Fibroblast of lung (primary cell): ENCODE data around the gene FAM184B. TPM values are rescaled to one million over a fixed set of nuclear protein-coding genes. Genes with fewer than 3 reads are reported as not detected.

Experiments
- DNase-seq, 2 donors: peaks; one replicate each; pipeline versions ENCODE4 v3.0.0 to v3.0.0-alpha.2; 2010; ENCODE audit warnings: low read depth in 2 of 2
- H2AFZ ChIP-seq: 2 replicates; pipeline ENCODE4 v1.5.1; 2012; ENCODE audit warnings: low read length, control low read depth, inconsistent platforms
- H3K27ac ChIP-seq: 2 replicates; pipeline ENCODE4 v1.5.1; 2011; ENCODE audit warnings: low read length, control low read depth; ENCODE audit not compliant: insufficient read depth
- H3K27me3 ChIP-seq: 2 replicates; pipeline ENCODE4 v1.5.1; 2011; ENCODE audit warnings: mild to moderate bottlenecking, low read length; ENCODE audit not compliant: control insufficient read depth, insufficient read depth
- H3K36me3 ChIP-seq: 2 replicates; pipeline ENCODE4 v1.5.1; 2011; ENCODE audit warnings: low read length; ENCODE audit not compliant: control insufficient read depth, insufficient read depth
- H3K4me1 ChIP-seq: 2 replicates; pipeline ENCODE4 v1.5.1; 2011; ENCODE audit warnings: low read length; ENCODE audit not compliant: control insufficient read depth, insufficient read depth; ENCODE audit errors: extremely low read depth
- H3K4me2 ChIP-seq: 2 replicates; pipeline ENCODE4 v1.5.1; 2011; ENCODE audit warnings: low read length, control low read depth; ENCODE audit not compliant: insufficient read depth; ENCODE audit errors: extremely low read depth
- H3K4me3 ChIP-seq, 4 experiments: fragments of 200-600 bp in 1 of 4; sonication (generic) in 1 of 4; replicated peaks in 1 of 4; 2 replicates each; pipeline ENCODE4 v1.5.1; 2011 to 2016; ENCODE audit warnings: low read length in 4 of 4, low read depth in 3 of 4, mild to moderate bottlenecking in 3 of 4, control low read depth in 2 of 4, inconsistent platforms in 1 of 4, mixed read lengths in 1 of 4; ENCODE audit not compliant: insufficient read depth in 1 of 4; ENCODE audit errors: control extremely low read depth in 1 of 4
- H3K79me2 ChIP-seq: 2 replicates; pipeline ENCODE4 v1.5.1; 2012; ENCODE audit warnings: mild to moderate bottlenecking, low read length, inconsistent platforms; ENCODE audit not compliant: control insufficient read depth, insufficient read depth
- H3K9ac ChIP-seq: 2 replicates; pipeline ENCODE4 v1.5.1; 2011; ENCODE audit warnings: mild to moderate bottlenecking, low read length, control low read depth; ENCODE audit not compliant: insufficient read depth
- H3K9me3 ChIP-seq: 2 replicates; pipeline ENCODE4 v1.5.1; 2012; ENCODE audit warnings: low read depth, low read length; ENCODE audit not compliant: control insufficient read depth, insufficient read depth
- H4K20me1 ChIP-seq: 2 replicates; pipeline ENCODE4 v1.5.1; 2011; ENCODE audit warnings: low read length; ENCODE audit not compliant: control insufficient read depth, insufficient read depth; ENCODE audit errors: extremely low read depth
- CTCF ChIP-seq, 2 donors: IDR thresholded peaks in 1 of 2; conservative IDR thresholded peaks in 1 of 2; 1 replicate in 1 of 2; 2 replicates in 1 of 2; pipeline ENCODE4 v1.5.1; 2011 to 2012; ENCODE audit warnings: low read length in 2 of 2, control low read depth in 1 of 2, inconsistent platforms in 1 of 2, low read depth in 1 of 2, mild to moderate bottlenecking in 1 of 2
- EZH2 ChIP-seq: IDR thresholded peaks from 2 replicates; pipeline ENCODE4 v1.5.1; 2012; ENCODE audit warnings: low read length, control low read depth, mild to moderate bottlenecking; ENCODE audit errors: missing control alignments
- polyA plus RNA-seq, 2 donors: library from polyadenylated mRNA; depleted of rRNA in 1 of 2; stranded (reverse) in 1 of 2; unstranded in 1 of 2; fragments of >200 nt; gene quantifications; 2 replicates each; pipeline ENCODE4 v1.2.1, GENCODE V29; 2011 to 2012; ENCODE audit warnings: missing spikeins in 1 of 2
- total RNA-seq: library from RNA; depleted of rRNA; stranded (reverse); fragments of >200 nt; gene quantifications from 2 replicates; pipeline ENCODE4 v1.2.1, GENCODE V29; 2014

Gene FAM184B
- total and polyA plus RNA-seq, 2 donors (not counting 1 experiment from before 2014, with no cell fraction given), result not detected

GRCh38 chr4:17771284-17771908 is 10.0 kb downstream of the FAM184B start:
- DNase-seq, result no peak
- Histone ChIP-seq H3K4me2 (no peak overlapping the region), H3K9me3 (no peaks in the 10 kb centered on the region), H2AFZ (no peak overlapping the region), H3K79me2 (no peaks in the 10 kb centered on the region), H3K9ac (no peak overlapping the region), H3K4me1 (no peaks in the 10 kb centered on the region), H3K27ac (no peak overlapping the region), H3K27me3 (no peaks in the 10 kb centered on the region), H3K4me3 (no peak overlapping the region), H4K20me1 (no peaks in the 10 kb centered on the region), H3K36me3 (no peaks in the 10 kb centered on the region)
- TF ChIP-seq CTCF (conservative IDR thresholded peaks at IDR 0.05 in 1 of 2, IDR thresholded peaks at IDR 0.05 in 1 of 2; ENCODE audit: low read depth in 1 of 2, low read length in 2 of 2), result no peak
- TF ChIP-seq EZH2, result no peak

DNA sequence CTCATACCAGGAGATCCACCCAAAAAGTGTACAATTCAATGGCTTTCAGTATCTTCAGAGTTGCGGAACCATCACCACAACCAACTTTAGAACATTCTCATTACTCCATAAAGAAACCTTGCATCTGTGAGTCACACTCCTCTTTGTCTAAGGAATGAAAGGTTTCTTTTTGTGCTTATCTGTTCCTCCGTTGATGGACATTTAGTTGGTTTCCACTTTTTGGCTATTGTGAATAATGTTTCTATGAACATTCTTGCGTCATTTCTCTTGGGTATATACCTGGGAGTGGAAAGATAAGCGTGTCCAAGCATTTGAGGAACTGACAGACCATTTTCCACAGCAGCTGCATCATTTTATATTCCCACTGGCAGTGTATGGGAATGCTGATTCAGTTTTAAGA is 10.6 kb downstream of the FAM184B start:
- Histone ChIP-seq H2AFZ (no peak overlapping the region), H3K9me3 (no peaks in the 10 kb centered on the region), H3K79me2 (no peaks in the 10 kb centered on the region), H3K27me3 (no peaks in the 10 kb centered on the region), H3K27ac (no peak overlapping the region), H3K4me1 (no peaks in the 10 kb centered on the region), H3K36me3 (no peaks in the 10 kb centered on the region), H3K4me3 (no peak overlapping the region), H3K9ac (no peak overlapping the region), H3K4me2 (no peak overlapping the region), H4K20me1 (no peaks in the 10 kb centered on the region)
- TF ChIP-seq EZH2 (no peak), CTCF (conservative IDR thresholded peaks at IDR 0.05 in 1 of 2, IDR thresholded peaks at IDR 0.05 in 1 of 2; ENCODE audit: low read depth in 1 of 2, low read length in 2 of 2) (no peak)
- DNase-seq, result peak in 1 of 2 donors; percentile 59

DNA sequence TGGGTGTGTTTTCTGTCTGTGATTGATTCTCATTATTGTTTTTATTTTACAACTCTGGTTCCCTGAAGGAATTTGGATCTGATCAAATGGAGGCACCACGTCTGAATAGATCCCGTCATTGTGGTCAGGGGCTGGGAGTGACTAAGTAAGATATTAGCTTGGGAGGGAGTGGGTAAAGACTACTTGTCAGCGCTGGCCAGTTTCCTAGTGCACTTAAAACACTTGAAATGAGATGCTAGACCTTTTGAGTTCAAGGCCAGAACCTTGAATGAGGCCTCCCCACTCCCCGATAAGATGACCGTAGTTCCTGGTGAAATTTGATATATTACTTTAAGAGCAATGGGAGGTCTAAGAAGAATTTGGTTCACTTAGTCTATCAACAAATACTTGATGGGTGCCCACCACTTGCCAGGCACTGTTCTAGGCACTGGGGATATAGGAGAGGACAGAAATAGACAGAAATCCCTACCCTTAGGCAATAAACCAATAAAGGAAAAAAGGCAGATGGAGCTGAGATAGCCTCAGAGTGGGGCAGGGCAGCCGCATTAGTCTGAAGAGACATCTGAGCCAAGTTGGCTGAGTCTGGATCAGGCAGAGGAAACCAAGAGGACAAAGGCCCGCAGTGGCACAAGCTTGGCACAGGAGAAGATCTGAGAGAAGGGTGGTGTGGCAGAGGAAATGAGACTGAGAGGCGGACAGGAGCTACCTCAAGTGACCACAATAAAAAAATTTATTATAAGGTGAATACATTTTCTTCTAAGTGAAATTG is 11.8 kb downstream of the FAM184B start:
- no peak overlapping the region for H2AFZ ChIP-seq
- no peaks in the 10 kb centered on the region for H4K20me1 ChIP-seq
- H3K36me3 ChIP-seq, result no peaks in the 10 kb centered on the region
- H3K4me1 ChIP-seq, result no peaks in the 10 kb centered on the region
- no peaks in the 10 kb centered on the region for H3K9me3 ChIP-seq
- peak in 1 of 2 donors; percentile 68 for DNase-seq
- no peaks in the 10 kb centered on the region for H3K79me2 ChIP-seq
- H3K4me2 ChIP-seq, result no peak overlapping the region
- no peak overlapping the region for H3K4me3 ChIP-seq
- H3K27me3 ChIP-seq, result no peaks in the 10 kb centered on the region
- no peak overlapping the region for H3K27ac ChIP-seq
- H3K9ac ChIP-seq, result no peak overlapping the region
- TF ChIP-seq EZH2 (no peak), CTCF (conservative IDR thresholded peaks at IDR 0.05 in 1 of 2, IDR thresholded peaks at IDR 0.05 in 1 of 2; ENCODE audit: low read depth in 1 of 2, low read length in 2 of 2) (no peak)
